H1 (cell line): ENCODE data around the gene LBH. TPM values are rescaled to one million over a fixed set of nuclear protein-coding genes. Genes with fewer than 3 reads are reported as not detected.
A peak's percentile ranks its signal among the peaks of the same experiment; 100 is the strongest.

Source experiments
- CTCF ChIA-PET: fragments of 300-600 bp; sonication (Branson Sonifier 250); formaldehyde crosslinking; loops from one replicate; lab custom pipeline; 2021; ENCODE audit not compliant: partially characterized antibody; lab: Charles Lee
- POLR2A ChIA-PET: fragments of 300-600 bp; sonication (Branson Sonifier 250); formaldehyde crosslinking; loops from one replicate; lab custom pipeline; 2021; ENCODE audit warnings: inconsistent platforms; ENCODE audit not compliant: partially characterized antibody; lab: Charles Lee
- DNase-seq, 2 experiments: peaks; one replicate each; pipeline versions ENCODE4 v3.0.0 to v3.0.0-alpha.2; 2010 to 2022; ENCODE audit warnings: low spot score in 2 of 2, low read depth in 1 of 2, mixed read lengths in 1 of 2
- FAIRE-seq: peaks from 2 replicates; lab custom pipeline; 2011; peaks lifted over from hg19 to GRCh38; lab: Jason Lieb, UNC
- H2AFZ ChIP-seq: 2 replicates; pipeline ENCODE4 v1.8.1; 2012; ENCODE audit warnings: low read length, inconsistent platforms
- H2AK5ac ChIP-seq: 2 replicates; pipeline ENCODE4 v1.6.1; 2013; ENCODE audit warnings: low read depth, low read length
- H2BK120ac ChIP-seq: replicated peaks from 2 replicates; pipeline ENCODE3; 2013; ENCODE audit warnings: low read depth, low read length, inconsistent platforms
- H2BK12ac ChIP-seq: 2 replicates; pipeline ENCODE4 v1.6.1; 2013; ENCODE audit warnings: low read depth, low read length
- H2BK15ac ChIP-seq: 2 replicates; pipeline ENCODE4 v1.6.1; 2013; ENCODE audit warnings: low read length
- H2BK20ac ChIP-seq: 2 replicates; pipeline ENCODE4 v1.6.1; 2013; ENCODE audit warnings: low read length
- H2BK5ac ChIP-seq: 2 replicates; pipeline ENCODE4 v1.6.1; 2013; ENCODE audit warnings: low read depth, low read length
- H3K14ac ChIP-seq: 2 replicates; pipeline ENCODE4 v1.6.1; 2013; ENCODE audit warnings: inconsistent platforms; ENCODE audit not compliant: insufficient read length
- H3K18ac ChIP-seq: 2 replicates; pipeline ENCODE4 v1.6.1; 2013; ENCODE audit warnings: low read length; ENCODE audit errors: extremely low read depth
- H3K23ac ChIP-seq: 2 replicates; pipeline ENCODE4 v1.6.1; 2013; ENCODE audit warnings: inconsistent platforms; ENCODE audit not compliant: insufficient read length
- H3K23me2 ChIP-seq: 2 replicates; pipeline ENCODE4 v1.6.1; 2013; ENCODE audit warnings: low read depth, low read length
- H3K27ac ChIP-seq: 2 replicates; pipeline ENCODE4 v1.6.1; 2011; ENCODE audit warnings: low read depth, low read length, inconsistent platforms
- H3K27me3 ChIP-seq, 4 experiments: replicated peaks in 1 of 4; 1 replicate in 1 of 4; 2 replicates in 3 of 4; pipeline versions ENCODE4 v1.6.1 to v1.8.1; 2011 to 2013; ENCODE audit warnings: low read length in 3 of 4, mild to moderate bottlenecking in 3 of 4, inconsistent platforms in 2 of 4, mixed read lengths in 2 of 4, moderate library complexity in 1 of 4; ENCODE audit not compliant: control insufficient read depth in 3 of 4, insufficient read depth in 3 of 4; ENCODE audit errors: extremely low read depth in 1 of 4
- H3K36me3 ChIP-seq, 4 experiments: 2 replicates each; pipeline versions ENCODE4 v1.6.1 to v1.8.1; 2011 to 2013; ENCODE audit warnings: mild to moderate bottlenecking in 4 of 4, low read length in 3 of 4, moderate library complexity in 2 of 4, control low read depth in 1 of 4, inconsistent platforms in 1 of 4; ENCODE audit not compliant: insufficient read depth in 4 of 4, control insufficient read depth in 2 of 4
- H3K4ac ChIP-seq: replicated peaks from 2 replicates; pipeline ENCODE3; 2013; ENCODE audit warnings: low read length, low read depth, mixed read lengths, inconsistent platforms; ENCODE audit not compliant: insufficient read length
- H3K4me1 ChIP-seq, 4 experiments: replicated peaks in 1 of 4; 1 replicate in 1 of 4; 2 replicates in 3 of 4; pipeline versions ENCODE4 v1.6.1 to v1.8.1; 2011 to 2013; ENCODE audit warnings: low read length in 3 of 4, inconsistent platforms in 2 of 4, mixed read lengths in 1 of 4; ENCODE audit not compliant: insufficient read depth in 4 of 4, control insufficient read depth in 3 of 4
- H3K4me2 ChIP-seq, 2 experiments: 2 replicates each; pipeline versions ENCODE4 v1.6.1 to v1.8.1; 2011 to 2013; ENCODE audit warnings: low read depth in 2 of 2, low read length in 2 of 2, control low read depth in 1 of 2, inconsistent platforms in 1 of 2, mild to moderate bottlenecking in 1 of 2; ENCODE audit not compliant: insufficient read depth in 1 of 2
- H3K4me3 ChIP-seq, 4 experiments: fragments of 200-600, 300-600 bp in 1 of 4; sonication (generic), shearing (Covaris generic), sonication (Bioruptor Twin) in 1 of 4; 2 replicates each; pipeline versions ENCODE4 v1.5.1 to v1.8.1; 2011 to 2016; ENCODE audit warnings: low read length in 4 of 4, low read depth in 3 of 4, control low read depth in 2 of 4, inconsistent platforms in 2 of 4, mild to moderate bottlenecking in 2 of 4, mixed read lengths in 1 of 4, moderate library complexity in 1 of 4; ENCODE audit not compliant: insufficient read depth in 2 of 4; ENCODE audit errors: extremely low read depth in 1 of 4
- H3K56ac ChIP-seq: replicated peaks from 2 replicates; pipeline ENCODE3; 2013; ENCODE audit warnings: low read depth, mild to moderate bottlenecking, mixed read lengths, low read length, inconsistent platforms; ENCODE audit not compliant: insufficient read length
- H3K79me1 ChIP-seq: 2 replicates; pipeline ENCODE4 v1.6.1; 2013; ENCODE audit warnings: low read depth, low read length, control low read depth
- H3K79me2 ChIP-seq, 2 experiments: 2 replicates each; pipeline versions ENCODE4 v1.6.1 to v1.8.1; 2012 to 2013; ENCODE audit warnings: low read length in 2 of 2, mild to moderate bottlenecking in 2 of 2, inconsistent platforms in 1 of 2; ENCODE audit not compliant: insufficient read depth in 2 of 2, control insufficient read depth in 1 of 2
- H3K9ac ChIP-seq, 4 experiments: replicated peaks in 1 of 4; 1 replicate in 1 of 4; 2 replicates in 3 of 4; pipeline versions ENCODE4 v1.6.1 to v1.8.1; 2011 to 2013; ENCODE audit warnings: low read depth in 3 of 4, low read length in 3 of 4, control low read depth in 2 of 4, mild to moderate bottlenecking in 2 of 4, moderate library complexity in 2 of 4, inconsistent platforms in 1 of 4; ENCODE audit errors: extremely low read depth in 1 of 4
- H3K9me3 ChIP-seq, 2 experiments: 2 replicates each; pipeline versions ENCODE4 v1.6.1 to v1.8.1; 2012 to 2013; ENCODE audit warnings: mild to moderate bottlenecking in 2 of 2, moderate library complexity in 2 of 2, control low read depth in 1 of 2, inconsistent platforms in 1 of 2, low read depth in 1 of 2, low read length in 1 of 2, mixed read lengths in 1 of 2; ENCODE audit not compliant: insufficient read depth in 2 of 2
- H4K20me1 ChIP-seq, 2 experiments: replicated peaks in 1 of 2; 2 replicates each; pipeline versions ENCODE3 to v1.8.1; 2011 to 2013; ENCODE audit warnings: inconsistent platforms in 2 of 2, low read length in 2 of 2, mild to moderate bottlenecking in 1 of 2; ENCODE audit not compliant: insufficient read depth in 2 of 2, control insufficient read depth in 1 of 2
- H4K5ac ChIP-seq: 2 replicates; pipeline ENCODE4 v1.6.1; 2013; ENCODE audit warnings: low read length, low read depth, mixed read lengths, inconsistent platforms; ENCODE audit not compliant: insufficient read length
- H4K8ac ChIP-seq: 2 replicates; pipeline ENCODE4 v1.8.0; 2013; ENCODE audit warnings: mild to moderate bottlenecking, moderate library complexity, low read length, inconsistent platforms; ENCODE audit not compliant: insufficient read depth; ENCODE audit errors: extremely low read depth
- H4K91ac ChIP-seq: replicated peaks from 2 replicates; pipeline ENCODE3; 2013; ENCODE audit warnings: low read length, mixed read lengths, inconsistent platforms; ENCODE audit not compliant: insufficient read length
- CBX8 ChIP-seq: fragments of 300-800, 300-1000 bp; sonication (generic); IDR thresholded peaks from 2 replicates; pipeline ENCODE4 v1.7.1; 2016; ENCODE audit warnings: low read depth, low read length, borderline replicate concordance
- JUND ChIP-seq: IDR thresholded peaks from 2 replicates; pipeline ENCODE4 v1.6.1; 2011; ENCODE audit warnings: mild to moderate bottlenecking, improper control_type of control experiment, low read length
- KDM5A ChIP-seq: fragments of 200-600 bp; IDR thresholded peaks from 2 replicates; pipeline ENCODE4 v1.7.1; 2012; ENCODE audit warnings: mild to moderate bottlenecking, low read length, inconsistent platforms, mixed read lengths
- POLR2A ChIP-seq, 2 experiments: IDR thresholded peaks; 1 replicate in 1 of 2; 2 replicates in 1 of 2; pipeline ENCODE4 v1.6.1; 2011; ENCODE audit warnings: low read depth in 2 of 2, low read length in 2 of 2, mild to moderate bottlenecking in 2 of 2; ENCODE audit errors: control extremely low read depth in 1 of 2
- POU5F1 ChIP-seq: IDR thresholded peaks from 2 replicates; pipeline ENCODE4 v1.6.1; 2011; ENCODE audit warnings: low read depth, mild to moderate bottlenecking, low read length, moderate library complexity
- RNF2 ChIP-seq: fragments of 200-900, 300-1000 bp; sonication (generic); IDR thresholded peaks from 2 replicates; pipeline ENCODE4 v1.7.1; 2016; ENCODE audit warnings: borderline replicate concordance, low read depth, mild to moderate bottlenecking, antibody characterized with exemption, low read length; ENCODE audit not compliant: poor library complexity, severe bottlenecking; ENCODE audit errors: missing control alignments
- SIRT6 ChIP-seq: IDR thresholded peaks from one replicate; pipeline ENCODE4 v1.7.1; 2012; ENCODE audit warnings: low read length, inconsistent platforms
- SRF ChIP-seq: IDR thresholded peaks from 2 replicates; pipeline ENCODE4 v1.6.1; 2011; ENCODE audit warnings: mild to moderate bottlenecking, low read depth, low read length, moderate library complexity
- TCF12 ChIP-seq: IDR thresholded peaks from 2 replicates; pipeline ENCODE4 v1.6.1; 2011; ENCODE audit warnings: low read depth, mild to moderate bottlenecking, low read length
- WGBS, 2 experiments: shearing (Covaris generic) in 1 of 2; methylation state at CpG; one replicate each; pipeline versions ENCODE4 v1.1.6 to v1.1.7; 2013 to 2015; ENCODE audit warnings: low lambda C conversion rate in 2 of 2, mixed read lengths in 2 of 2, inconsistent platforms in 1 of 2, low coverage in 1 of 2, missing lambda C conversion rate in 1 of 2; ENCODE audit not compliant: insufficient replicate concordance in 2 of 2, insufficient coverage in 1 of 2, insufficient read length in 1 of 2; ENCODE audit errors: extremely low coverage in 1 of 2, missing lambda C conversion rate in 1 of 2; 5-methylcytosine and 5-hydroxymethylcytosine counted together
- polyA plus RNA-seq, 7 experiments: library from polyadenylated mRNA; depleted of rRNA in 3 of 7; stranded (reverse) in 5 of 7; unstranded in 2 of 7; fragments of >200 nt in 5 of 7; fragments of 200-250 nt in 2 of 7; gene quantifications; 1 replicate in 5 of 7; 2 replicates in 1 of 7; 4 replicates in 1 of 7; pipeline versions ENCODE4 v1.2.1 to v1.2.3, GENCODE V29; 2011 to 2013; ENCODE audit warnings: missing spikeins in 2 of 7, mixed read lengths in 2 of 7
- total RNA-seq: library from RNA; stranded (reverse); fragmentation: NEBNext Ultra II Directional; extraction: Animal tissue kit (Norgen Biotek cat#: 25700); gene quantifications from 2 replicates; pipeline ENCODE4 v1.2.1, GENCODE V29; 2021

LBH gene
- total and polyA plus RNA-seq, 2 of the 8 experiments (the other 6 are each of a cell fraction or from before 2014, with no cell fraction given) = 25.7 to 34.5 TPM

- CTCF ChIA-PET = interaction anchor here (0.7 to 1.9 kb wide), 6 partner anchors 15 to 58 kb away, joined by 3 to 6 read pairs (median 4); no protein-coding TSS in a partner anchor
- no peak overlapping the region for H3K14ac ChIP-seq
- no peak overlapping the region for H2BK20ac ChIP-seq
- H3K23me2 ChIP-seq = no peaks in the 10 kb centered on the region
- peak overlapping the region; percentile 19; the same call in 1 of the 2 replicates for H3K18ac ChIP-seq
- H4K8ac ChIP-seq = no peak overlapping the region
- H4K5ac ChIP-seq = no peak overlapping the region
- no peak overlapping the region for H2BK5ac ChIP-seq
- no peaks in the 10 kb centered on the region for H4K20me1 ChIP-seq
- H3K4me3 ChIP-seq = no peak overlapping the region
- no peak overlapping the region for H2BK120ac ChIP-seq
- no peaks in the 10 kb centered on the region for H3K9me3 ChIP-seq
- H3K27me3 ChIP-seq = no peaks in the 10 kb centered on the region
- H2BK12ac ChIP-seq = no peak overlapping the region; the same call in 1 of the 2 replicates
- H3K27ac ChIP-seq = no peak overlapping the region
- no peak for DNase-seq
- H3K56ac ChIP-seq = no peak overlapping the region
- no peak overlapping the region for H3K9ac ChIP-seq
- 0 out of 2 replicates have a peak overlapping the region, but pooled peaks have one; percentile 72 for H2BK15ac ChIP-seq
- WGBS, 2 experiments = 92% methylated on average over 6 of the region's 7 CpGs; no CpG with 5 or more reads in 1 of the 2 experiments
- H4K91ac ChIP-seq = no peak overlapping the region
- peaks cover 0 to 5% (median 2%) of the 10 kb centered on the region in 4 experiments; a peak in 3 of 7 replicates for H3K4me1 ChIP-seq
- FAIRE-seq = no peak
- POLR2A ChIA-PET = no interaction called here
- H3K4ac ChIP-seq = no peak overlapping the region
- 0 out of 2 replicates have a peak overlapping the region, but pooled peaks have one; percentile 6 for H2AK5ac ChIP-seq
- no peaks in the 10 kb centered on the region for H3K79me2 ChIP-seq
- no peak overlapping the region; the same call in 1 of the 2 replicates for H2AFZ ChIP-seq
- no peak overlapping the region for H3K23ac ChIP-seq
- TF ChIP-seq KDM5A (no peak), TCF12 (no peak), SIRT6 (no peak), JUND (no peak), POLR2A (IDR thresholded peaks at IDR 0.05; ENCODE audit: control extremely low read depth in 1 of 2, low read depth in 2 of 2, low read length in 2 of 2) (no peak), SRF (no peak), RNF2 (no peak), CBX8 (no peak), POU5F1 (no peak)
- no peaks in the 10 kb centered on the region for H3K79me1 ChIP-seq
- H3K4me2 ChIP-seq = no peak overlapping the region
- H3K36me3 ChIP-seq = no peaks in the 10 kb centered on the region
These were observed 34.8 kb downstream of the LBH start for GRCh38 chr2:30266051-30266621.
